Dermis microvascular lymphatic vessel endothelial cell (primary cell): Measurements from ENCODE around the gene FARSA. TPM values are rescaled to one million over a fixed set of nuclear protein-coding genes. Genes with fewer than 3 reads are reported as not detected.
"Not testable (repeated sequence)": the region's sequence is repeated elsewhere in the genome, so short reads cannot be mapped to it uniquely, and the experiment has no call there.

Experiments
- DNase-seq, 2 donors: peaks; one replicate each; pipeline versions ENCODE4 v3.0.0 to v3.0.0-alpha.2; 2010; ENCODE audit warnings: low read depth in 2 of 2
- total RNA-seq: library from RNA; depleted of rRNA; stranded (reverse); fragments of >200 nt; gene quantifications from 2 replicates; pipeline ENCODE4 v1.2.1, GENCODE V29; 2014

FARSA gene
- total RNA-seq, 1 donor from 2014 or later: 49.3 TPM

DNA sequence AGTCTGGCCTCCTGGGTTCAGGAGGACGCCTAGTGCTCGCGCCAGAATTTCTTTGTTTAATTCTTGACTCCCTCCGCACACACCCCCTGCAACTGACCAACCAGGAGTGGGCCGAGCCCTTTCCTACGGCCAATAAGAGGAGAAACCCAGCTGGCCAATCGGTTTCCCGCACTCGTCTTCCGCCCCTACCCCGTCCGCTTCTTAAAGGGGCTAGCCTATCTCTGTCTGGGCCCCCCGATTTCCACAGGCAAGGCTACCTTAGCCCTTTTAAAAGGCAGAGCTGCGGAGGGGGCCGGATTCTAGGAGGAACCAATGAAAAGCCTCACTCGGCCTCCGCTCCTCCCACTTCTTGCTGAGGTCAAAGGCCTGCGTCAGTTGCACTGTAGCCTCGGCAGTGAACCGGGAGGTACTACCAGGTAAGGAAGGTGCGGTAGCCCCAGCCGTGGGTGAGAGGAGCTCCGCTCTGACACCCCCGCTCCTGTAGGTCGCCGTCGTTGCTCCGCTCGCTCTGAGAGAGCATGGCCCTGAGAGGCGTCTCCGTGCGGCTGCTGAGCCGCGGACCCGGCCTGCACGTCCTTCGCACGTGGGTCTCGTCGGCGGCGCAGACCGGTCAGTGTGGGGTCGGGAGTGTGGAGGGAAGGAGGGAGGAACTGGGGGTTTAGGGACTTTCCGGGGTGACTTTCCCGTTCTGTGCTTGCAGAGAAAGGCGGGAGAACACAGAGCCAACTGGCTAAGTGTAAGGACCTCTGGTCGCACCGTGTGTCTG is 42.5 kb downstream of the FARSA start, which contains the start of gene GCDH:
GCDH (plus strand) TSS at position 374 of the 766 bp plus-strand sequence; CDS start at position 519, 145 bp downstream.
- DNase-seq: peak; percentile 96 to 99

- not testable (repeated sequence) for DNase-seq
Observed at GRCh38 chr19:12890299-12890786, 43.2 kb downstream of the FARSA start.

DNA sequence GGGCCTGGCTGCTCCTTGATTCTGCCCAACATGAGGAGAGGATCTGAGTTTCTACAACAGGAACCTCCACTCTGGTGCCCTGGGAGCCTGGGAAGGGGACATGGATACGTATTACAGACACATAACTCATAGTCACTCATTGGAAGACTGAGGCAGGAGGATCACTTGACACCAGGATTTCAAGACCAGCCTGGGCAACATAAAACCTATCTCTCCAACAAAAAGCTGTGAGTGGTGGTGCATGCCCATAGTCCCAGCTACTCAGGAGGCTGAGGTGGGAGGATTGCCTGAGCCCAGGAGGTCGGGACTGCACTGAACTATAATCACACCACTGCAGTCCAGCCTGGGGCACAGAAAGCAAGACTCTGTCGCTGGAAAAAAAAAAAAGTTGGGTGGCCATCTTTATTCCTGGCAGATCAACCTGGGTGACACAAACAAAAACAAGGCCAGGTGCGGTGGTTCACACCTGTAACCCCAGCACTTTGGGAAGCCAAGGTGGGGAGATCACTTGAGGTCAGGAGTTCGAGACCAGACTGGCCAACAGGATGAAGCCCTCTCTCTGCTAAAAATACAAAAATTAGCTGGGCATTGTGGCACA is 45.4 kb downstream of the FARSA start:
- no peak for DNase-seq

- no peak for DNase-seq
Observed at GRCh38 chr19:12886969-12887747, 46.4 kb downstream of the FARSA start, which contains the start of gene KLF1. KLF1 (minus strand) TSS chr19:12887201; CDS start chr19:12887140, 61 bp downstream.

- DNase-seq: no peak
Observed at GRCh38 chr19:12886651-12886968, 46.9 kb downstream of the FARSA start.

DNA sequence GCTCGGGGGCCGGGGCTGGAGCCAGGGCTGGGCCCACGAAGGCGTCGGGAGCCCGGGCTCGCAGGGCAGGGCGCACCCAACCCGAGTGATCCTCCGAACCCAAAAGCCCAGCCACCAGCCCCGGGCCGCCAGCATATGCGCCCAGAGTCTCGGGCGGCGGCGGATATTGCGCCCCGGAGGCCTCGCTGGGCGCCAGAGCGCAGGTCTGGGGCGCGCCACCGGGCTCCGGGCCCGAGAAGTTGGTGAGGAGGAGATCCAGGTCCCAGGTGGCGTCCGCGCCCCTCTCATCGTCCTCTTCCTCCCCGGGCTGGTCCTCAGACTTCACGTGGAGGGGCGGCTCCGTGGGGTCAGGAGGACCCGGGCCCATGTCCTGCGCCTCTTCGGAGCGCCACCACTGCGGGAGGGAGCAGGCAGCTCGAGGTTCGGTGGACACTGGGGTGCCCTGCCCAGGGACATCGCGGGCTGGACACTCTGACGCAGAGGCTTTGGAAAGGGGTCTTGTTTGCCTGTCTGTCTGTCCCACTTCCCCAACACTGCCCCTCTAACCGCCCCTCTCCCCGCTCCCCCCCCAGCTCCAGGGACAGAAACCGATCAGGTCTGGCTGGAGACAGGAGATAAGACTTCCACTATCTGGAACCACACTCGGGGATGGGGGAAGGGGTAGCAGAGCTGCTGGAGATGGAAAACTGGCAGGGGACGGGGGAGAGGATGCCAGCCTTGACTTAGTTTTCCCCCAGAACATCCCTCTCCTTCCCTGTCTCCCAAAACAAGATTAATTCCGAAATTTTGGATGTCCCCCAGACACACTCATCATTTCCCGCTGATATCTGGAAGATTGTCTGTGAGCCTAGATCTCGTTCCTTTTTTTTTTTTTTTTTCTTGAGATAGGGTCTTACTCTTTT is 47.5 kb downstream of the FARSA start:
- DNase-seq: no peak

DNA sequence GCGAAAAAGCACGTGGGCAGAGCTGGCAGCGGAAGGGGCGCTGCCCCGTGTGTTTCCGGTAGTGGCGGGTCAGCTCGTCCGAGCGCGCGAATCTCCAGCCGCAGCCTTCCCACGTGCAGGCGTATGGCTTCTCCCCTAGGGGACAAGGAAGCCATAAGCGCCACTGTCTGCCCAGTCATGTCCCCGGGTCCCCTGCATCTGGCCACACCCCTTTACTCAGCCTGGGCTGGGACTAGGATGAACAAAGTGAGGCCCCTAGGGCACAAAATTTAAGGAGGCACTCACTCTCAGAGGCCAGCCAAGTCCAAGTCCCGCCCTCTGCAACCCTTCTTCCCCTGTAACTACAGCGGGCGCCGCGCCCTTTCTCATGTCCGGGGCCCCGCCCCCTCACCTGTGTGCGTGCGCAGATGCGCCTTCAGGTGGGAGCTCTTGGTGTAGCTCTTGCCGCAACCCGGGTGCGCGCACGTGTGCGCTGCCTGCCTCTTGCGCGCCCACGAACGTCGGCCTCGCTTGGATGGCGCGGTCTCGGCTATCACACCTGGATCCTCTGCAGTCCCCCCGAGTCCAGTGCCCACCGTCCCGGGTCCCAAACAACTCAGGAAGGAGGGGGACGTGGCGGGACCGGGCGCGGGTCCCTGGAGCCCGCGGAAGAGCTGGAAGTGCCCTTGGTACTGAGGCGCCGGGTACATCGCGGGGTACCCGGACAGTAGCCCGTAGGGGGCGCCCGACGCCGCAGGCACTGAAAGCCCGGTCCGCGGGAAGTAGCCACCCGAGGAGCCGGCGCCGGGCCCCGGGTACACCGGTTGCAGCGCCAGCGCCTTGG is 48.4 kb downstream of the FARSA start:
- DNase-seq: peak; percentile 20 to 72

- no peak for DNase-seq
Observed at GRCh38 chr19:12884627-12884925, 48.9 kb downstream of the FARSA start.

DNA sequence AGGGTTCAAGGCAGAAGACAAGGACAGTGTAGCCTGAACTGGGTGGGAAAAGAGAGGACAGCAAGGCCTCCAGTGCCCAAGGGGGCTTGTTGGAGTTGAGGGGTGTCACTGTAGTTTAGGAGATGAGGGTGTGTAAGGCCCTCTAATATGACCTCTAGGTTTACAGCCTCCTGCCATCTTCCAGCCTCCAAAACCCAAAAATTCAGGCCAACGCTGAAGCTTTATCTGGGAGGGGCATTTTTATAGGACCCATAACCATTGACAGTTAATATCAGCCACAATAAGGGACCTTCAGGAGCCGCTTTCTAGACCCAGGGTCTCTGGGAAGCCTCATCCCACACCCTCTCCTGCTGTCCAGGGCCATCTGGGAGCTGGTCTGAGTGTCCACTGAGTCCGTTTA is 49.3 kb downstream of the FARSA start:
- DNase-seq: no peak

DNA sequence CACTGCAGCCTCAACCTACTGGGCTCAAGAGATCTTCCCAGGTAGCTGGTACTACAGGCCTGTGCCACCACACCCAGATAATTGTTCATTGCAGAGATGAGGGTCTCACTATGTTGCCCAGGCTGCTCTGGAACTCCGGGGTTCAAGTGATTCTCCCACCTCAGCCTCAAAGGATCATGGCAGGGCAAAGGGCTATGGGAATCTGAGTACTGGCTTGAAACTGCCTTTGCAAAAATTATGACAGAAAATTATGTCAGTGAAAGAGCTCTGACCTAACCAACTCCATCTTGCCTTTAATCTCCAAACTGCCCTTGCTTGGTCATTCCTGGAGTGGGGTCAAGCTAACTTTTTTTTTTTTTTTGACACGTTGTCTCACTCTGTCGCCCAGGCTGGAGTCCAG is 50.9 kb downstream of the FARSA start:
- DNase-seq: no peak

DNA sequence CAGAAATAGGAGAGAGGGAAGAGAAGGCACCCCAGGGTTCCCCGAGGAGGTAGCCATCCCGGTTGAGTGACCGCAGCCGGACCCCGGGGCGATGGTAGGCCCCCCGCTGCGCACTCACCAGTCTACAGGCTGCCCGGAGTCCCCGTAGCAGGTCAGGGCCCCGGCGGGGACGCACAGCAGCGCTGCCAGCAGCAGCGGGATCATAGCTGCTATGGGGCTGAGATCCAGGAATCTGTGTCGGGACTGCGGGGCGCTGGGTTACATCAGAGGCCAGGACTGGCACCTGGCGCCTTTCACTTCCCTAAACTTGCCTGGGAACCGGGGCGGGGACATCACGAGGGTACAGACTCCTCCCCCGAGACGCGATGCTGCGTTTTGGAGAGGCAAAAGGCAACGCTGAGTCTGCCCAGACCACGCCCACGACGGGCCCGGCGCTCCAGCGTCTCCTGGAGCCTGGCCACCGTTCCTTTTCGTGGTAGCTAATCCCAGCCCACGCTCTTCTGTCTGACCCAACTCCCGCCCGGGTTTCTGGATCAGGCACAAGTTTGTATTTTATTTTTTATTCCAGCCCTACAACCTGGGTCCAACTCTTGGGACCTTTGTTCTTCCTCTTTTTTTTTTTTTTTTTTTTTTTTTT is 52.2 kb downstream of the FARSA start, which contains the start of gene DNASE2:
DNASE2 (minus strand) TSS at position 278 of the 637 bp plus-strand sequence; CDS start at position 204, 74 bp downstream.
- DNase-seq: peak; percentile 37 to 83

GRCh38 chr19:12880551-12881171 is 52.9 kb downstream of the FARSA start:
- no peak for DNase-seq

- DNase-seq: no peak
Observed at GRCh38 chr19:12875086-12875485, 58.4 kb downstream of the FARSA start.

GRCh38 chr19:12873891-12874745 is 59.4 kb downstream of the FARSA start:
- DNase-seq: no peak

GRCh38 chr19:12872941-12873890 is 60.3 kb downstream of the FARSA start:
- peak; percentile 67 to 79 for DNase-seq
